ENCODE results near the gene NLRC3. TPM values are rescaled to one million over a fixed set of nuclear protein-coding genes. Genes with fewer than 3 reads are reported as not detected.
"Not testable (repeated sequence)": the region's sequence is repeated elsewhere in the genome, so short reads cannot be mapped to it uniquely, and the experiment has no call there.

NLRC3 gene
- total RNA-seq, 4 donors from 2014 or later: under 0.01 to 1.5 (median 0.68) TPM

GRCh38 chr16:3612510-3613466 is 35.6 kb upstream of the NLRC3 start:
- Histone ChIP-seq H3K9me3 (no peaks in the 10 kb centered on the region), H3K27me3 (no peaks in the 10 kb centered on the region), H3K4me3 (peak overlapping the region in 1 of 2 donors; percentile 76), H3K27ac (no peak overlapping the region), H3K4me1 (peaks cover 0 to 14% of the 10 kb centered on the region in 2 donors), H3K36me3 (no peaks in the 10 kb centered on the region)
- TF ChIP-seq POLR2A (IDR thresholded peaks at IDR 0.05) (no peak), CTCF (IDR thresholded peaks at IDR 0.05) (no peak)
- DNase-seq: no peak
- intact Hi-C loops (cut with DNase I; ENCODE audit: low total_unique reads): no loop called here

- no peaks in the 10 kb centered on the region for H3K36me3 ChIP-seq
- DNase-seq: peak; percentile 85 to 91
- H3K4me3 ChIP-seq: peak within 1 kb of the TSS; percentile 66 to 76
- peak within 1 kb of the TSS; percentile 24 to 85 for H3K27ac ChIP-seq
- TF ChIP-seq POLR2A (IDR thresholded peaks at IDR 0.05) (peak; percentile 76 to 82), CTCF (IDR thresholded peaks at IDR 0.05) (no peak)
- intact Hi-C loops (cut with DNase I; ENCODE audit: low total_unique reads): no loop called here
- H3K27me3 ChIP-seq: no peaks in the 10 kb centered on the region
- H3K9me3 ChIP-seq: no peaks in the 10 kb centered on the region
- peaks cover 0 to 14% of the 10 kb centered on the region in 2 donors for H3K4me1 ChIP-seq
Observed at GRCh38 chr16:3611146-3611975, 34.2 kb upstream of the NLRC3 start, which contains the start of gene SLX4. Gene SLX4 (minus strand): TSS chr16:3611606. CDS start chr16:3608964, 2,642 bp downstream.

- H3K4me3 ChIP-seq: peak overlapping the region; percentile 66 to 76
- no peak for TF ChIP-seq CTCF (IDR thresholded peaks at IDR 0.05)
- DNase-seq: no peak
- intact Hi-C loops (cut with DNase I; ENCODE audit: low total_unique reads): no loop called here
- peak overlapping the region; percentile 24 to 85 for H3K27ac ChIP-seq
- peaks cover 0 to 14% of the 10 kb centered on the region in 2 donors for H3K4me1 ChIP-seq
- no peaks in the 10 kb centered on the region for H3K9me3 ChIP-seq
- H3K36me3 ChIP-seq: no peaks in the 10 kb centered on the region
- no peaks in the 10 kb centered on the region for H3K27me3 ChIP-seq
Observed at GRCh38 chr16:3610698-3611145, 33.5 kb upstream of the NLRC3 start.

GRCh38 chr16:3609895-3610697 is 32.9 kb upstream of the NLRC3 start:
- Histone ChIP-seq H3K4me1 (peaks cover 0 to 14% of the 10 kb centered on the region in 2 donors), H3K9me3 (no peaks in the 10 kb centered on the region), H3K36me3 (no peaks in the 10 kb centered on the region), H3K27me3 (no peaks in the 10 kb centered on the region), H3K4me3 (no peak overlapping the region), H3K27ac (no peak overlapping the region)
- no peak for DNase-seq
- intact Hi-C loops (cut with DNase I; ENCODE audit: low total_unique reads): no loop called here
- TF ChIP-seq CTCF (IDR thresholded peaks at IDR 0.05): no peak
- no peak for TF ChIP-seq POLR2A (IDR thresholded peaks at IDR 0.05)

- H3K36me3 ChIP-seq; H3K9me3 ChIP-seq; H3K27me3 ChIP-seq; intact Hi-C loops (cut with DNase I; ENCODE audit: low total_unique reads); H3K4me3 ChIP-seq; H3K27ac ChIP-seq; DNase-seq: not testable (repeated sequence)
- H3K4me1 ChIP-seq: peaks cover 0 to 14% of the 10 kb centered on the region in 2 donors
Observed at GRCh38 chr16:3608976-3609375, 31.8 kb upstream of the NLRC3 start.

Data from uterus (tissue), 4 donors.